ENCODE data around the gene SLC16A2. TPM values are rescaled to one million over a fixed set of nuclear protein-coding genes. Genes with fewer than 3 reads are reported as not detected.
A peak's percentile ranks its signal among the peaks of the same experiment; 100 is the strongest.

Gene SLC16A2
- total RNA-seq, 1 experiment from 2014 or later = 34.5 TPM

GRCh38 chrX:74534569-74535038 lies 113.3 kb downstream of the SLC16A2 start:
- BruUV-seq (replicated peaks) = no TSS peak
- Histone ChIP-seq H3K36me3 (ENCODE audit: control insufficient read depth, insufficient read depth, low read length) (no peaks in the 10 kb centered on the region), H3K9me3 (ENCODE audit: control insufficient read depth, insufficient read depth, low read depth, low read length) (no peaks in the 10 kb centered on the region), H3K27me3 (ENCODE audit: control insufficient read depth, insufficient read depth, low read length) (no peaks in the 10 kb centered on the region), H3K4me3 (ENCODE audit: low read depth in 2 of 2, low read length in 2 of 2) (no peak overlapping the region), H3K4me1 (ENCODE audit: control insufficient read depth, insufficient read depth, low read length) (peaks cover 2% of the 10 kb centered on the region; the same call in 1 of the 2 replicates), H3K27ac (ENCODE audit: low read length) (no peak overlapping the region)
- intact Hi-C loops (cut with micrococcal nuclease; ENCODE audit: unreplicated experiment) (loop anchor here (5.0 kb wide), 1 partner anchor 247 kb away; no protein-coding TSS in a partner anchor), in situ Hi-C loops (cut with HindIII; ENCODE audit: low pct_unique_long_range_greater_than_20kb, low sequenced_read_pairs) (no loop called here)
- ChIA-PET POLR2A (no interaction called here), CTCF (interaction anchor here (0.6 kb wide), 1 partner anchor 189 kb away, joined by 5 read pairs; no protein-coding TSS in a partner anchor)
- TF ChIP-seq SIN3A (IDR thresholded peaks at IDR 0.05; ENCODE audit: borderline replicate concordance, insufficient read depth, low read depth, low read length) (no peak), REST (IDR thresholded peaks at IDR 0.05; ENCODE audit: insufficient read depth in 1 of 2, low read depth in 2 of 2, low read length in 1 of 2) (no peak), CTCF (IDR thresholded peaks at IDR 0.05) (no peak), TCF7L2 (IDR thresholded peaks at IDR 0.05; ENCODE audit: low read depth, low read length) (no peak), POLR2AphosphoS5 (IDR thresholded peaks at IDR 0.05; ENCODE audit: low read depth, low read length) (no peak)
- DNase-seq (ENCODE audit: low read depth, low spot score) = no peak
- no peak for ATAC-seq

- peak; percentile 2; the same call in 1 of the 2 replicates for ATAC-seq
- 0 out of 4 replicates have a peak overlapping the region, but pooled peaks of 1 of the 2 experiments have one; percentile 52 for H3K4me3 ChIP-seq (ENCODE audit: low read depth in 2 of 2, low read length in 2 of 2)
Measured at GRCh38 chrX:74535086-74535407, 113.8 kb downstream of the SLC16A2 start.

More at GRCh38 chrX:74535086-74535407, 113.8 kb downstream of the SLC16A2 start:
- peaks cover 2% of the 10 kb centered on the region; the same call in 1 of the 2 replicates for H3K4me1 ChIP-seq (ENCODE audit: control insufficient read depth, insufficient read depth, low read length)
- H3K27me3 ChIP-seq (ENCODE audit: control insufficient read depth, insufficient read depth, low read length) = no peaks in the 10 kb centered on the region
- no peak for TF ChIP-seq POLR2AphosphoS5 (IDR thresholded peaks at IDR 0.05; ENCODE audit: low read depth, low read length)
- TF ChIP-seq CTCF (IDR thresholded peaks at IDR 0.05) = no peak
- TF ChIP-seq SIN3A (IDR thresholded peaks at IDR 0.05; ENCODE audit: borderline replicate concordance, insufficient read depth, low read depth, low read length) = no peak
- no peak for TF ChIP-seq REST (IDR thresholded peaks at IDR 0.05; ENCODE audit: insufficient read depth in 1 of 2, low read depth in 2 of 2, low read length in 1 of 2)
- no peak for TF ChIP-seq TCF7L2 (IDR thresholded peaks at IDR 0.05; ENCODE audit: low read depth, low read length)
- H3K27ac ChIP-seq (ENCODE audit: low read length) = no peak overlapping the region
- intact Hi-C loops (cut with micrococcal nuclease; ENCODE audit: unreplicated experiment) (loop anchor here (5.0 kb wide), 1 partner anchor 248 kb away; no protein-coding TSS in a partner anchor), in situ Hi-C loops (cut with HindIII; ENCODE audit: low pct_unique_long_range_greater_than_20kb, low sequenced_read_pairs) (no loop called here)
- ChIA-PET CTCF (interaction anchor here (0.6 kb wide), 1 partner anchor 190 kb away, joined by 5 read pairs; no protein-coding TSS in a partner anchor), POLR2A (interaction anchor here (0.7 kb wide), 1 partner anchor 76 kb away, joined by 3 read pairs; no protein-coding TSS in a partner anchor)
- no peak for DNase-seq (ENCODE audit: low read depth, low spot score)
- no TSS peak for BruUV-seq (replicated peaks)
- H3K36me3 ChIP-seq (ENCODE audit: control insufficient read depth, insufficient read depth, low read length) = no peaks in the 10 kb centered on the region
- no peaks in the 10 kb centered on the region for H3K9me3 ChIP-seq (ENCODE audit: control insufficient read depth, insufficient read depth, low read depth, low read length)

Measured in Panc1 (cell line).